ENCODE measurements around the gene CDHR3. TPM values are rescaled to one million over a fixed set of nuclear protein-coding genes. Genes with fewer than 3 reads are reported as not detected.

The CDHR3 gene
- polyA plus RNA-seq, 1 donor from 2014 or later: 2.9 TPM

GRCh38 chr7:106057962-106058927 is 95.2 kb downstream of the CDHR3 start:
- H3K27ac ChIP-seq (ENCODE audit: low read length): no peak overlapping the region
- H3K4me2 ChIP-seq (ENCODE audit: low read length): no peak overlapping the region
- TF ChIP-seq RAD21 (conservative IDR thresholded peaks at IDR 0.05): no peak
- TF ChIP-seq SMC3 (conservative IDR thresholded peaks at IDR 0.05; ENCODE audit: poor library complexity): no peak
- TF ChIP-seq EZH2 (IDR thresholded peaks at IDR 0.05; ENCODE audit: borderline replicate concordance, insufficient read depth, low read length, poor library complexity, severe bottlenecking): no peak
- no peaks in the 10 kb centered on the region for H4K20me1 ChIP-seq (ENCODE audit: insufficient read depth)
- no peak overlapping the region for H3K4me3 ChIP-seq (ENCODE audit: low read length)
- no peaks in the 10 kb centered on the region for H3F3A ChIP-seq (ENCODE audit: insufficient read depth, low read length, poor library complexity, severe bottlenecking)
- H3K36me3 ChIP-seq (ENCODE audit: insufficient read depth, low read length): no peaks in the 10 kb centered on the region
- H3K27me3 ChIP-seq (ENCODE audit: insufficient read depth, low read depth, low read length): no peaks in the 10 kb centered on the region
- no peaks in the 10 kb centered on the region for H3K9me3 ChIP-seq (ENCODE audit: low read length)
- no peak overlapping the region for H3K9ac ChIP-seq (ENCODE audit: low read length)
- H2AFZ ChIP-seq (ENCODE audit: low read depth, low read length): no peak overlapping the region
- no peaks in the 10 kb centered on the region for H3K79me2 ChIP-seq (replicated peaks; ENCODE audit: insufficient read depth, low read length)
- no peaks in the 10 kb centered on the region for H3K9me2 ChIP-seq (ENCODE audit: insufficient read depth, low read length)

- H3K4me2 ChIP-seq (ENCODE audit: low read length): no peak overlapping the region
- TF ChIP-seq EZH2 (IDR thresholded peaks at IDR 0.05; ENCODE audit: borderline replicate concordance, insufficient read depth, low read length, poor library complexity, severe bottlenecking): no peak
- TF ChIP-seq RAD21 (conservative IDR thresholded peaks at IDR 0.05): no peak
- no peak for TF ChIP-seq POLR2AphosphoS5 (IDR thresholded peaks at IDR 0.05)
- no peak for TF ChIP-seq TAF1 (IDR thresholded peaks at IDR 0.05; ENCODE audit: low read depth)
- no peak for TF ChIP-seq SMC3 (conservative IDR thresholded peaks at IDR 0.05; ENCODE audit: poor library complexity)
- no peak for TF ChIP-seq REST (IDR thresholded peaks at IDR 0.05; ENCODE audit: borderline replicate concordance)
- TF ChIP-seq EP300 (conservative IDR thresholded peaks at IDR 0.05; ENCODE audit: poor library complexity, severe bottlenecking): no peak
- TF ChIP-seq CTCF (IDR thresholded peaks at IDR 0.05; ENCODE audit: poor library complexity, severe bottlenecking): no peak
- TF ChIP-seq MXI1 (conservative IDR thresholded peaks at IDR 0.05; ENCODE audit: poor library complexity, severe bottlenecking): no peak
- H3F3A ChIP-seq (ENCODE audit: insufficient read depth, low read length, poor library complexity, severe bottlenecking): no peaks in the 10 kb centered on the region
- H3K9me3 ChIP-seq (ENCODE audit: low read length): no peaks in the 10 kb centered on the region
- no peak overlapping the region for H3K4me3 ChIP-seq (ENCODE audit: low read length)
- H3K27me3 ChIP-seq (ENCODE audit: insufficient read depth, low read depth, low read length): no peaks in the 10 kb centered on the region
- no peak overlapping the region for H2AFZ ChIP-seq (ENCODE audit: low read depth, low read length)
- H3K27ac ChIP-seq (ENCODE audit: low read length): no peak overlapping the region
- H3K9ac ChIP-seq (ENCODE audit: low read length): no peak overlapping the region
- no peaks in the 10 kb centered on the region for H3K79me2 ChIP-seq (replicated peaks; ENCODE audit: insufficient read depth, low read length)
- H3K36me3 ChIP-seq (ENCODE audit: insufficient read depth, low read length): no peaks in the 10 kb centered on the region
- no peaks in the 10 kb centered on the region for H3K9me2 ChIP-seq (ENCODE audit: insufficient read depth, low read length)
- no peaks in the 10 kb centered on the region for H4K20me1 ChIP-seq (ENCODE audit: insufficient read depth)
These were observed 95.9 kb downstream of the CDHR3 start for GRCh38 chr7:106058928-106059324.
